Omental fat pad (tissue), 4 donors: ENCODE measurements around the gene AVL9. TPM values are rescaled to one million over a fixed set of nuclear protein-coding genes. Genes with fewer than 3 reads are reported as not detected.
"Not testable (repeated sequence)": the region's sequence is repeated elsewhere in the genome, so short reads cannot be mapped to it uniquely, and the experiment has no call there.

Source experiments
- ATAC-seq: fragments of 150-250 bp; one replicate; pipeline ENCODE4 v1.9.1; 2016; ENCODE audit warnings: mild to moderate bottlenecking, moderate library complexity; ENCODE audit not compliant: low FRiP score
- DNase-seq: peaks from one replicate; pipeline ENCODE4 v3.0.0-alpha.2; 2019; ENCODE audit warnings: low spot score
- CTCF ChIP-seq, 3 donors: fragments of 450-650 bp; IDR thresholded peaks; one replicate each; pipeline ENCODE4 v1.5.1; 2016 to 2017; ENCODE audit warnings: antibody characterized with exemption in 3 of 3, mild to moderate bottlenecking in 3 of 3, moderate library complexity in 2 of 3
- total RNA-seq, 4 donors: library from RNA; depleted of rRNA; stranded (reverse); fragments of >200 nt; gene quantifications; one replicate each; pipeline ENCODE4 v1.1.0, GENCODE V29; 2016

AVL9 gene
- total RNA-seq, 4 donors from 2014 or later: 20.7 to 42.2 (median 29.2) TPM

- peak; percentile 71 for ATAC-seq
- DNase-seq: no peak
These were observed 121.3 kb downstream of the AVL9 start for GRCh38 chr7:32616625-32617024.

GRCh38 chr7:32618470-32618869 lies 123.2 kb downstream of the AVL9 start:
- no peak for DNase-seq
- TF ChIP-seq CTCF (IDR thresholded peaks at IDR 0.05): no peak
- no peak for ATAC-seq

More at GRCh38 chr7:32616625-32617024, 121.3 kb downstream of the AVL9 start:
- no peak for TF ChIP-seq CTCF (IDR thresholded peaks at IDR 0.05)

- no peak for TF ChIP-seq CTCF (IDR thresholded peaks at IDR 0.05)
- DNase-seq: no peak
- ATAC-seq: no peak
These were observed 123.7 kb downstream of the AVL9 start for GRCh38 chr7:32618987-32619386.

GRCh38 chr7:32619416-32619815 lies 124.1 kb downstream of the AVL9 start:
- not testable (repeated sequence) for ATAC-seq, DNase-seq

GRCh38 chr7:32631021-32631420 lies 135.7 kb downstream of the AVL9 start:
- ATAC-seq: no peak
- TF ChIP-seq CTCF (IDR thresholded peaks at IDR 0.05): no peak
- no peak for DNase-seq

- not testable (repeated sequence) for ATAC-seq
These were observed 136.6 kb downstream of the AVL9 start for GRCh38 chr7:32631590-32632497.

GRCh38 chr7:32633446-32633845 lies 138.2 kb downstream of the AVL9 start:
- DNase-seq, ATAC-seq: not testable (repeated sequence)

More at GRCh38 chr7:32631590-32632497, 136.6 kb downstream of the AVL9 start:
- not testable (repeated sequence) for DNase-seq

- not testable (repeated sequence) for DNase-seq, ATAC-seq
These were observed 139.6 kb downstream of the AVL9 start for GRCh38 chr7:32634798-32635393.

- not testable (repeated sequence) for ATAC-seq, DNase-seq
These were observed 141.6 kb downstream of the AVL9 start for GRCh38 chr7:32636725-32637462.

GRCh38 chr7:32637611-32638010 lies 142.3 kb downstream of the AVL9 start:
- not testable (repeated sequence) for DNase-seq, ATAC-seq
